GM08714 (cell line): ENCODE results near the gene KLHL6.
A peak's percentile ranks its signal among the peaks of the same experiment; 100 is the strongest.
"Not testable (repeated sequence)": the region's sequence is repeated elsewhere in the genome, so short reads cannot be mapped to it uniquely, and the experiment has no call there.

ENCODE experiments used
- H3K4me3 ChIP-seq: fragments of 200-500 bp; sonication (Bioruptor generic); 2 replicates; pipeline ENCODE4 v1.5.1; 2014; ENCODE audit warnings: mild to moderate bottlenecking, low read length, inconsistent platforms
- ZNF274 ChIP-seq: IDR thresholded peaks from 2 replicates; pipeline ENCODE4 v1.6.1; 2012; ENCODE audit warnings: mild to moderate bottlenecking, low read depth, low read length

Gene KLHL6

GRCh38 chr3:183578179-183578578 lies 22.7 kb upstream of the KLHL6 start:
- no peak overlapping the region for H3K4me3 ChIP-seq
- TF ChIP-seq ZNF274 = no peak

- TF ChIP-seq ZNF274 = no peak
- no peak overlapping the region for H3K4me3 ChIP-seq
Measured at GRCh38 chr3:183577346-183577745, 21.8 kb upstream of the KLHL6 start.

- no peak overlapping the region for H3K4me3 ChIP-seq
- no peak for TF ChIP-seq ZNF274
Measured at GRCh38 chr3:183576487-183577107, 21.1 kb upstream of the KLHL6 start.

DNA sequence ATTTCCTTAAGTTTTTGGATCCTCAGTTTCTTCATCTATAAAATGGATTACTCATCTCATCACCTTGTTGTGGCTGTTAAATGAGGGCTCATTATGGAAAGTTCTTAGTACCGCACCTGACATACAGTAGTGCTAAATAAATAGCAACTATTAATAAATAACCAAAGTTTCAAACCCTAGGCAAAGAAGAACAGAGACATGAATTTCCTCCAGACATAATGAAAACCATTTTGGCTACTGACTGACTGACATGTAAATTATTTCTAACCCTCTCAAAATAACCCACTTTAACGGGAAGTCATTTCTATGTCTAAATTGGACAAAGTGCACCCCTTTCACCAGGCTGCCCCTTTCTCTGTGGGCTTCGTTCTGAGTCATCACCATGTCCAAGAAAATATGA lies 17.4 kb upstream of the KLHL6 start:
- TF ChIP-seq ZNF274 = no peak
- no peak overlapping the region for H3K4me3 ChIP-seq

DNA sequence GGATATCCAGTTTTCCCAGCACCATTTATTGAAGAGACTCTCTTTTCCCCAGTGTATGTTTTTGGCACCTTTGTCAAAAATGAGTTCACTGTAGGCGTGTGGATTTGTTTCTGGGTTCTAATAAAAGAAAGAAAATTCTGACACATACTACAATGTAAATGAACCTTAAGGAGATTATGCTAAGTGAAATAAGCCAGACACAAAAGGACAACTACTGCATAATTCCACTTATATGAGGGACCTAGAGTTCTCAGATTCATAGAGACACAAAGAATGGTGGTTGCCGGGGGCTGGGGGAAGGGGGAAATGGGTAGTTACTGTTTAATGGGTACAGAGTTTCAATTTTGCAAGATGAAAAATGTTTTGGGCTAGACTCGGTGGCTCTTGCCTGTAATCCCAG lies 14.7 kb upstream of the KLHL6 start:
- not testable (repeated sequence) for H3K4me3 ChIP-seq

GRCh38 chr3:183566880-183567279 lies 11.4 kb upstream of the KLHL6 start:
- no peak for TF ChIP-seq ZNF274

DNA sequence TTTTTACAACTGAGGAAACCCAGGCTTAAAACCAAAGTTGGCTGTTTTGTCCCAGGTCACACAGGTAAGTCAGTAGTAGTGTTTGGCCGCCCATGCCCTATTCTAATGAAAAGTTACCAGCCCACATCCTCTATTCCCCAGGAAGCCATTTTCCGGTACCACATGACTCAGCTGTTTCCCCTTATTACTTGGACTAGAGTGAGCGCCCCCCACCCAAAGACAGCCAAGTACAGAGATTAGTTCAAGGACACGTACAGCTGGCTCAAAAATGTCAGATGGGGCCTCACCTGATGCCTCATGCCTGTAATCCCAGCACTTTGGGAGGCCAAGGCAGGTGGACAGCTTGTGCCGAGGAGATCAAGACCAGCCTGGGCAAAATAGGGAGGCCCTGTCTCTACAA lies 8.5 kb upstream of the KLHL6 start:
- TF ChIP-seq ZNF274 = no peak
- H3K4me3 ChIP-seq = no peak overlapping the region

More at GRCh38 chr3:183566880-183567279, 11.4 kb upstream of the KLHL6 start:
- no peak overlapping the region for H3K4me3 ChIP-seq

DNA sequence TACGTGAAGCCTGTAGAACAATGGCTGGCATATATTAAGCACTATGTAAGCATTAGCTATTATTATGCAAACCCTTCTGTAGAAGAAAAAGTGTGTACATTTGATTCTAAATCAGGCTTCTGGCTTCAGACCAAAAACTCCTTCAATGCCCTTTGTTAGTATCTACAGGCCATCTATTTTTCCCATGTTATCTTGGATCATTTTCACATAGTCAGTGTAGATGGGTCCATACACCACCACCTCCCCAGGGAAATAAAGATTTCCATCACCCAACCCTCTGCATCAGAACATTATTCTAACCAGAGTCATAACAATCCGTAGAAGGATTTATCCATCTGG lies 8.0 kb upstream of the KLHL6 start:
- no peak overlapping the region for H3K4me3 ChIP-seq
- TF ChIP-seq ZNF274 = no peak

DNA sequence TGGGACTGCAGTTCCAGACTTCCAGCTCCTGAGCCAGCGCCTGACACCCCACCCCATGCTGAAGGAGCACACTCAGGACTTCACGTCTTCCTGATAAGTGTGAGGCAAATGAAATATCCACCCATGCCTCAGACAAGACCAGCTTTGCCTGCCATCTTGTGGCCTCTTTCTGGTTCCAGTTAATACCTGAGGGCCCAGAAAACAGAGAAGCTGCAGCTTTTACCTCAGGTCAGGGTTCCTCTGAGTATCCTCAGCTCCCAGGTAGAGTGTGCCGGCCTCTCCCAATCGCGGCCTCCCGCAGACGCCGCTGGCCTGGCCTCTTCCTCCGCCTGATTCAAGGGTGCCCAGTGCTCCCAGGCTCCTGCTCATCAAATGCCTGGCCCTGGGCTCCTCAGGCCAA lies 5.1 kb upstream of the KLHL6 start:
- no peak for TF ChIP-seq ZNF274
- no peak overlapping the region for H3K4me3 ChIP-seq

DNA sequence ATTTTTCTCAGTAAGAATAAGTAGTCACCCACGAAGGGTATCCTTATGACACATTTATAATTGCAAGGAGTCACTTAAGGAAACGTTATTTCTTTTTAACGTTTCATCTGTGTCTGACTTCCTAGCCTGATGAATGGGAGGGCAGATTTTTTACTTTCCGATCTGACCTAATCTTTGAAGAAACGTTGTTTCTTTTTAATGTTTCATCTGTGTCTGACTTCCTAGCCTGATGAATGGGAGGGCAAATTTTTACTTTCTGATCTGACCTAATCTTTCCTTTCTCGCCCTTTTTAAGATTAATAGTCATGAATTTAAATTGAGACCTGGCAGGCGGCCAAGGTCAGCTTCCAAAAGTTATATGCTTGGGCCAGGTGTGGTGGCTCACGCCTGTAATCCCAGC lies 3.0 kb upstream of the KLHL6 start:
- H3K4me3 ChIP-seq = no peak overlapping the region
- no peak for TF ChIP-seq ZNF274

- no peak for TF ChIP-seq ZNF274
- H3K4me3 ChIP-seq = no peak overlapping the region
Measured at GRCh38 chr3:183556722-183557121, 1.2 kb upstream of the KLHL6 start.

DNA sequence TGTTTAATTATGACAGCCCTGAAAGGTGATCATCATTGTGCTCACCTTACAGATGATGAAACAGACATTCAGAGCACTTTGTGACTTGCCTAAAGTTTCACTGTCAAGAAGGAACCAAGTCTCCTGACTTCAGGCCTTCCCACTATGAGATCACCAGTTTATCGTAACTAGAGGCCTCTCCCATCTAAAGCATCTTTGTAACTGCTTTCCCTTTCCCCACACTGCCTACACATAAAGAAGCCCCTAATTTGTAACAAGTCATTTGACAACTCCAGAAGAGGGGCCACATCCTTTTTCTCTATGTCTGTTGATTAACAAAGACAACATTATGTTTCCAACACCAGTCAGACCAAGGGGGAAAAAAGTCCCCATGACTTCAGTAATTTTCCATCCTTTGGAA lies 1.1 kb downstream of the KLHL6 start:
- H3K4me3 ChIP-seq = peak overlapping the region; percentile 69
- no peak for TF ChIP-seq ZNF274

DNA sequence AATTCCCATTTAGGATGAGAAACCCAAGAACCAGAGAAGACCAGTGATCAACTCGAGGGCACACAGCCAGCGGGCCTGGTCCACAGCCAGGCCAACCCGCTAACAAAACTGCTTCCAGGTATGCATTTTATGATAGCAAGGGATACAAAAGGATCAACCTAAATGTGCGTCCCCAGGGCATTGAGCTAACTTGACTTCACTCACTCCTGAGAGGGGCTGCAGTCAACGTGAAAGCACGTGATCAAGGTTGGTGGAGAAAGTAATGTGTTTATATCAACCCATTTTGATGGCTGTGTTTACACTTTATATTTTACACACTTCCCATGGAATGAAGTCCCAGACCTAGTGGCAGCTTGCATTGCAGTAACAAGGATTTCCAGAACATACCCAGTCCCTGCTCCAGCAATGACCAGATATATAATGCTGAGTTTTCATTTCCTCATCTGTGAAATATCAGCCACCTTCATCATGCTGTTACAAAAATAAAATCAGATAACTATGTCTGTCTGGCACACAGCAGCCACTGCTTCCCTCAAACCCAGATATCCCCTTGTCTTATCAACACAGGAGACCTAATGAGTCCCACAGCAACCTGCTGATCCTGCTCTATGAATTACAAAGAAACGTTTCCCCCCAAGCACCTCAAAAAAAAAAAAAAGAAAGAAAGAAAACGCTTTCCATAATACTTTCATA lies 2.0 kb downstream of the KLHL6 start:
- H3K4me3 ChIP-seq = peak overlapping the region; percentile 69
- TF ChIP-seq ZNF274 = no peak

- H3K4me3 ChIP-seq = no peak overlapping the region; the same call in 1 of the 2 replicates
- TF ChIP-seq ZNF274 = no peak
Measured at GRCh38 chr3:183551930-183552329, 3.6 kb downstream of the KLHL6 start.

- TF ChIP-seq ZNF274 = no peak
- no peak overlapping the region for H3K4me3 ChIP-seq
Measured at GRCh38 chr3:183548262-183548769, 7.2 kb downstream of the KLHL6 start.

DNA sequence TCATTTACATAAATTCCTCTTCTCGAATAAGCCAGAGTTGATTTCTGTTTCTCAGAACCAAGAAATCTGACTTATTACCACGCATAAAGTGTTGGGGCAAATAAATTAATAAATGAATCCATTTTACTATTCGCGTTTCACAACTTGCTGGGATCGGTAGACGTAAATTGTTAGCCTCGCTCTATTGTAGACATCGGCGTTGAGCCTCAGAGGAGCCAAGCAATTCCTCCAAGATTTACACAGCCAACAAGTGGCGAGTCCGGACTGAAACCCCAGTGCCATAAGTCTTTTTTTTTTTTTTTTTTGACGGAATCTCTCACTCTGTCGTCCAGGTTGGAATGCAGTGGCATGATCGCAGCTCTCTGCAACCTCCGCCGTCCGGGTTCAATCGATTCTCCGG lies 8.9 kb downstream of the KLHL6 start:
- H3K4me3 ChIP-seq = no peak overlapping the region
- no peak for TF ChIP-seq ZNF274
